HG03045 (cell line): ENCODE results near the gene AUTS2.

Experiments used
- ATAC-seq: cut with Tn5 transposase; IDR thresholded peaks from one replicate; pipeline ENCODE4 v1.9.1; 2021; ENCODE audit warnings: mild to moderate bottlenecking, moderate library complexity; ENCODE audit not compliant: unreplicated experiment

The AUTS2 gene

GRCh38 chr7:69599955-69600709 is 1.9 kb downstream of the AUTS2 start:
- no peak for ATAC-seq

- ATAC-seq: no peak
Observed at GRCh38 chr7:69600710-69601519, 2.6 kb downstream of the AUTS2 start.

- ATAC-seq: no peak
Observed at GRCh38 chr7:69602522-69602921, 4.2 kb downstream of the AUTS2 start.

- ATAC-seq: no peak
Observed at GRCh38 chr7:69603351-69603750, 5.1 kb downstream of the AUTS2 start.

GRCh38 chr7:69603937-69604494 is 5.7 kb downstream of the AUTS2 start:
- peak; percentile 62 for ATAC-seq

- no peak for ATAC-seq
Observed at GRCh38 chr7:69605070-69605469, 6.8 kb downstream of the AUTS2 start.

GRCh38 chr7:69605546-69605945 is 7.3 kb downstream of the AUTS2 start:
- no peak for ATAC-seq

GRCh38 chr7:69608049-69608448 is 9.8 kb downstream of the AUTS2 start:
- ATAC-seq: no peak

GRCh38 chr7:69608878-69609277 is 10.6 kb downstream of the AUTS2 start:
- ATAC-seq: no peak

- no peak for ATAC-seq
Observed at GRCh38 chr7:69609541-69610373, 11.5 kb downstream of the AUTS2 start.

GRCh38 chr7:69610374-69611084 is 12.3 kb downstream of the AUTS2 start:
- no peak for ATAC-seq

- no peak for ATAC-seq
Observed at GRCh38 chr7:69612981-69613380, 14.7 kb downstream of the AUTS2 start.

- no peak for ATAC-seq
Observed at GRCh38 chr7:69613846-69614245, 15.6 kb downstream of the AUTS2 start.

GRCh38 chr7:69615685-69616084 is 17.4 kb downstream of the AUTS2 start:
- ATAC-seq: no peak

GRCh38 chr7:69617364-69617763 is 19.1 kb downstream of the AUTS2 start:
- no peak for ATAC-seq

- no peak for ATAC-seq
Observed at GRCh38 chr7:69619054-69619453, 20.8 kb downstream of the AUTS2 start.

GRCh38 chr7:69619635-69620034 is 21.4 kb downstream of the AUTS2 start:
- no peak for ATAC-seq

GRCh38 chr7:69620063-69620462 is 21.8 kb downstream of the AUTS2 start:
- no peak for ATAC-seq

GRCh38 chr7:69620650-69621049 is 22.4 kb downstream of the AUTS2 start:
- no peak for ATAC-seq
